OCI-LY1 (cell line): ENCODE measurements around the gene SLC4A5.

Source experiments
- EZH2 ChIP-seq: fragments of 200-600 bp; sonication (generic), shearing (Covaris generic); IDR thresholded peaks from 2 replicates; pipeline ENCODE4 v1.8.0; 2017; ENCODE audit warnings: borderline replicate concordance, mixed run types, mild to moderate bottlenecking, antibody characterized with exemption, low read length, moderate library complexity, mixed read lengths
- TF ChIP-seq, protein P1 (sequence below): fragments of 200-600 bp; sonication (generic), shearing (Covaris generic); IDR thresholded peaks from 2 replicates; pipeline ENCODE4 v1.5.1; 2017; ENCODE audit warnings: mild to moderate bottlenecking, antibody characterized with exemption, low read length, moderate library complexity, mixed read lengths

DNA sequence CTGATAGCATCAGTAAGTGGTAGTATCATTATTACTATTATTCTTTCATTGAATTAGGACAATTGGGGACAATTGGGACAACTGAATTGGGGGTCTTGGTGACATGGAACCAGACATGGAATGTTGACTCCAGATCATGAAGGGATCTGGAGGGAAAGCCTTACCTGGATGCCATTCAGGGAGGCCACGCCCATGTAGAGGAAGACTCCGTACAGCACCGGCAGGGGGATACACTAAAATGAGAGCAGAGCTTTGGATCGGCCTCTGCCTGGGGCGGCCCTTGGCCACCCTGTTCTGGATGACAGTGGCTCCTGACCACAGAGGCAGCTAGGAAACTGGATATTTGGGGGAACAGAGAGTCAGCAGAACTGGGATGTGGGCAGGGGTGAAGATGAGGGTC is 115.6 kb downstream of the SLC4A5 start:
- TF ChIP-seq, protein P1, sequence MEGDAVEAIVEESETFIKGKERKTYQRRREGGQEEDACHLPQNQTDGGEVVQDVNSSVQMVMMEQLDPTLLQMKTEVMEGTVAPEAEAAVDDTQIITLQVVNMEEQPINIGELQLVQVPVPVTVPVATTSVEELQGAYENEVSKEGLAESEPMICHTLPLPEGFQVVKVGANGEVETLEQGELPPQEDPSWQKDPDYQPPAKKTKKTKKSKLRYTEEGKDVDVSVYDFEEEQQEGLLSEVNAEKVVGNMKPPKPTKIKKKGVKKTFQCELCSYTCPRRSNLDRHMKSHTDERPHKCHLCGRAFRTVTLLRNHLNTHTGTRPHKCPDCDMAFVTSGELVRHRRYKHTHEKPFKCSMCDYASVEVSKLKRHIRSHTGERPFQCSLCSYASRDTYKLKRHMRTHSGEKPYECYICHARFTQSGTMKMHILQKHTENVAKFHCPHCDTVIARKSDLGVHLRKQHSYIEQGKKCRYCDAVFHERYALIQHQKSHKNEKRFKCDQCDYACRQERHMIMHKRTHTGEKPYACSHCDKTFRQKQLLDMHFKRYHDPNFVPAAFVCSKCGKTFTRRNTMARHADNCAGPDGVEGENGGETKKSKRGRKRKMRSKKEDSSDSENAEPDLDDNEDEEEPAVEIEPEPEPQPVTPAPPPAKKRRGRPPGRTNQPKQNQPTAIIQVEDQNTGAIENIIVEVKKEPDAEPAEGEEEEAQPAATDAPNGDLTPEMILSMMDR, result no peak
- no peak for TF ChIP-seq EZH2
